ENCODE results near the gene SLC25A4. TPM values are rescaled to one million over a fixed set of nuclear protein-coding genes. Genes with fewer than 3 reads are reported as not detected.

The SLC25A4 gene
- total RNA-seq, 1 donor from 2014 or later, result 12.5 TPM

GRCh38 chr4:185122681-185123345 is 20.3 kb upstream of the SLC25A4 start:
- no peak for DNase-seq

- no peak for DNase-seq
Observed at GRCh38 chr4:185124006-185124405, 19.1 kb upstream of the SLC25A4 start.

- DNase-seq, result no peak
Observed at GRCh38 chr4:185127021-185127925, 15.8 kb upstream of the SLC25A4 start.

- no peak for DNase-seq
Observed at GRCh38 chr4:185128272-185129119, 14.6 kb upstream of the SLC25A4 start.

GRCh38 chr4:185134307-185134869 is 8.7 kb upstream of the SLC25A4 start:
- peak; percentile 12 for DNase-seq

- no peak for DNase-seq
Observed at GRCh38 chr4:185137233-185137925, 5.7 kb upstream of the SLC25A4 start.

- no peak for DNase-seq
Observed at GRCh38 chr4:185138161-185138560, 4.9 kb upstream of the SLC25A4 start.

- no peak for DNase-seq
Observed at GRCh38 chr4:185139736-185140135, 3.3 kb upstream of the SLC25A4 start.

GRCh38 chr4:185141777-185142176 is 1.3 kb upstream of the SLC25A4 start:
- DNase-seq, result no peak

GRCh38 chr4:185142564-185142911 is 528 bp upstream of the SLC25A4 start:
- DNase-seq, result no peak

- DNase-seq, result no peak
Observed at GRCh38 chr4:185143601-185143969, 519 bp downstream of the SLC25A4 start.

GRCh38 chr4:185144601-185145240 is 1.7 kb downstream of the SLC25A4 start:
- no peak for DNase-seq

- no peak for DNase-seq
Observed at GRCh38 chr4:185145572-185145971, 2.5 kb downstream of the SLC25A4 start.

- no peak for DNase-seq
Observed at GRCh38 chr4:185149392-185149791, 6.3 kb downstream of the SLC25A4 start.

GRCh38 chr4:185151296-185151695 is 8.2 kb downstream of the SLC25A4 start:
- DNase-seq, result no peak

- DNase-seq, result no peak
Observed at GRCh38 chr4:185165605-185166063, 22.6 kb downstream of the SLC25A4 start.

- DNase-seq, result no peak
Observed at GRCh38 chr4:185167234-185167633, 24.2 kb downstream of the SLC25A4 start.

- DNase-seq, result no peak
Observed at GRCh38 chr4:185171373-185172071, 28.5 kb downstream of the SLC25A4 start.

GRCh38 chr4:185179488-185179887 is 36.4 kb downstream of the SLC25A4 start:
- DNase-seq, result no peak

GRCh38 chr4:185182239-185182638 is 39.2 kb downstream of the SLC25A4 start:
- DNase-seq, result no peak

Measured in skin of body (tissue), 2 donors.